SK-N-SH (cell line): ENCODE data around the gene FBXW5. TPM values are rescaled to one million over a fixed set of nuclear protein-coding genes. Genes with fewer than 3 reads are reported as not detected.

ENCODE experiments used
- CTCF ChIA-PET: fragments of 300-600, 350-600 bp; formaldehyde crosslinking; extraction: SDS; loops from one replicate; lab custom pipeline; 2021; lab: Yijun Ruan, JAX
- POLR2A ChIA-PET: fragments of 350-600 bp; sonication (Branson Sonifier 250); formaldehyde crosslinking; extraction: SDS; loops from one replicate; lab custom pipeline; 2020; ENCODE audit warnings: antibody characterized with exemption, inconsistent platforms; lab: Yijun Ruan, JAX
- DNase-seq: peaks from one replicate; pipeline ENCODE4 v3.0.0; 2012
- H2AFZ ChIP-seq: fragments of 200-600 bp; sonication (generic); 2 replicates; pipeline ENCODE4 v1.8.1; 2016; ENCODE audit warnings: antibody characterized with exemption, mild to moderate bottlenecking, low read depth
- H3F3A ChIP-seq: fragments of 200-600 bp; sonication (generic); replicated peaks from 2 replicates; pipeline ENCODE3; 2016; ENCODE audit warnings: antibody characterized with exemption, mild to moderate bottlenecking; ENCODE audit not compliant: insufficient read depth
- H3K27ac ChIP-seq, 2 experiments: fragments of 200-500 bp in 1 of 2; fragments of 200-600 bp in 1 of 2; sonication (Bioruptor generic) in 1 of 2; sonication (generic), shearing (Covaris generic) in 1 of 2; 2 replicates each; pipeline versions ENCODE4 v1.5.1 to v1.6.1; 2014 to 2016; ENCODE audit warnings: low read depth in 2 of 2, inconsistent platforms in 1 of 2, low read length in 1 of 2, mild to moderate bottlenecking in 1 of 2, mixed read lengths in 1 of 2
- H3K27me3 ChIP-seq: fragments of 200-600 bp; sonication (generic), shearing (Covaris generic); 2 replicates; pipeline ENCODE4 v1.6.1; 2016; ENCODE audit warnings: mixed run types; ENCODE audit not compliant: insufficient read depth
- H3K36me3 ChIP-seq, 2 experiments: fragments of 200-500 bp in 1 of 2; fragments of 200-600 bp in 1 of 2; sonication (Bioruptor generic) in 1 of 2; sonication (generic) in 1 of 2; replicated peaks in 1 of 2; 2 replicates each; pipeline versions ENCODE3 to v1.5.1; 2014 to 2016; ENCODE audit warnings: low read length in 1 of 2, mild to moderate bottlenecking in 1 of 2; ENCODE audit not compliant: insufficient read depth in 2 of 2, control insufficient read depth in 1 of 2
- H3K4me1 ChIP-seq, 2 experiments: fragments of 200-500 bp in 1 of 2; fragments of 200-600 bp in 1 of 2; sonication (Bioruptor generic) in 1 of 2; sonication (generic), shearing (Covaris generic) in 1 of 2; 2 replicates each; pipeline versions ENCODE4 v1.5.1 to v1.6.1; 2014 to 2016; ENCODE audit warnings: low read depth in 1 of 2, low read length in 1 of 2, mixed run types in 1 of 2; ENCODE audit not compliant: insufficient read depth in 2 of 2, control insufficient read depth in 1 of 2
- H3K4me2 ChIP-seq: fragments of 200-600 bp; sonication (generic), shearing (Covaris generic); 2 replicates; pipeline ENCODE4 v1.6.1; 2017; ENCODE audit warnings: mixed run types
- H3K4me3 ChIP-seq, 2 experiments: fragments of 200-500 bp in 1 of 2; fragments of 200-600 bp in 1 of 2; sonication (Bioruptor generic) in 1 of 2; sonication (generic), shearing (Covaris generic) in 1 of 2; 2 replicates each; pipeline versions ENCODE4 v1.5.1 to v1.8.1; 2014 to 2016; ENCODE audit warnings: low read depth in 2 of 2, inconsistent platforms in 1 of 2, low read length in 1 of 2, mild to moderate bottlenecking in 1 of 2, mixed read lengths in 1 of 2, moderate library complexity in 1 of 2
- H3K79me2 ChIP-seq: fragments of 200-600 bp; sonication (generic); 2 replicates; pipeline ENCODE4 v1.8.1; 2017; ENCODE audit warnings: mild to moderate bottlenecking; ENCODE audit not compliant: insufficient read depth
- H3K9ac ChIP-seq: fragments of 200-600 bp; sonication (generic); 2 replicates; pipeline ENCODE4 v1.6.1; 2017; ENCODE audit warnings: mixed run types
- H3K9me2 ChIP-seq: fragments of 200-600 bp; sonication (generic); 2 replicates; pipeline ENCODE4 v1.6.1; 2017; ENCODE audit warnings: mixed run types
- H3K9me3 ChIP-seq: fragments of 200-600 bp; sonication (generic); 2 replicates; pipeline ENCODE4 v1.6.1; 2017; ENCODE audit warnings: mixed run types, mild to moderate bottlenecking, moderate library complexity
- H4K20me1 ChIP-seq: fragments of 200-600 bp; sonication (generic); 2 replicates; pipeline ENCODE4 v1.6.1; 2017; ENCODE audit warnings: mild to moderate bottlenecking, mixed run types; ENCODE audit not compliant: insufficient read depth
- CHD2 ChIP-seq: fragments of 150-350 bp; IDR thresholded peaks from 2 replicates; pipeline ENCODE4 v1.6.1; 2018; ENCODE audit warnings: low read length; ENCODE audit not compliant: partially characterized antibody
- ELF1 ChIP-seq: IDR thresholded peaks from 2 replicates; pipeline ENCODE4 v1.4.0; 2012
- EZH2phosphoT487 ChIP-seq: fragments of 200-600 bp; sonication (generic); IDR thresholded peaks from 2 replicates; pipeline ENCODE4 v1.6.1; 2017; ENCODE audit warnings: low read depth, mixed run types, mild to moderate bottlenecking, antibody characterized with exemption, moderate library complexity, borderline replicate concordance
- FOXM1 ChIP-seq: IDR thresholded peaks from 2 replicates; pipeline ENCODE4 v1.4.0; 2012; ENCODE audit warnings: low read depth, mild to moderate bottlenecking
- GABPA ChIP-seq: IDR thresholded peaks from 2 replicates; pipeline ENCODE4 v1.4.0; 2012; ENCODE audit warnings: low read depth, mild to moderate bottlenecking
- JUND ChIP-seq: IDR thresholded peaks from 2 replicates; pipeline ENCODE4 v1.4.0; 2012
- MEF2A ChIP-seq: IDR thresholded peaks from 2 replicates; pipeline ENCODE4 v1.4.0; 2012; ENCODE audit warnings: low read depth, borderline replicate concordance
- NFIC ChIP-seq: IDR thresholded peaks from 2 replicates; pipeline ENCODE4 v1.4.0; 2012; ENCODE audit warnings: borderline replicate concordance
- NRF1 ChIP-seq: IDR thresholded peaks from 2 replicates; pipeline ENCODE4 v1.6.1; 2012; ENCODE audit warnings: low read depth, mild to moderate bottlenecking, low read length
- RAD21 ChIP-seq: IDR thresholded peaks from 2 replicates; pipeline ENCODE4 v1.6.1; 2012; ENCODE audit warnings: mild to moderate bottlenecking, low read length
- REST ChIP-seq: IDR thresholded peaks from 2 replicates; pipeline ENCODE4 v1.6.1; 2012; ENCODE audit warnings: mild to moderate bottlenecking, low read depth, low read length, moderate library complexity
- RXRA ChIP-seq: IDR thresholded peaks from 2 replicates; pipeline ENCODE4 v1.4.0; 2012; ENCODE audit warnings: low read depth, mild to moderate bottlenecking, borderline replicate concordance
- USF2 ChIP-seq: fragments of 150-350 bp; IDR thresholded peaks from 2 replicates; pipeline ENCODE4 v1.6.1; 2017; ENCODE audit warnings: antibody characterized with exemption, low read length, low read depth, borderline replicate concordance
- WGBS: methylation state at CpG from one replicate; pipeline ENCODE4 v1.1.6; 2017; ENCODE audit warnings: low lambda C conversion rate; 5-methylcytosine and 5-hydroxymethylcytosine counted together
- polyA plus RNA-seq, 3 experiments: library from polyadenylated mRNA; depleted of rRNA; stranded (reverse); fragments of >200 nt; gene quantifications; 2 replicates each; pipeline ENCODE4 v1.2.3, GENCODE V29; 2012
- TF ChIP-seq, protein P1 (sequence below): IDR thresholded peaks from 2 replicates; pipeline ENCODE4; 2012
- TF ChIP-seq, protein P2 (sequence below): IDR thresholded peaks from 2 replicates; pipeline ENCODE4 v1.4.0; 2012; ENCODE audit warnings: low read depth, borderline replicate concordance

Gene FBXW5
- polyA plus RNA-seq, 1 of the 3 experiments (the other 2 are of a cell fraction) = 78.9 TPM

GRCh38 chr9:136963341-136963740 lies 18.8 kb upstream of the FBXW5 start:
- Histone ChIP-seq H3K27ac (no peak overlapping the region), H3K9me3 (no peaks in the 10 kb centered on the region), H3K36me3 (no peaks in the 10 kb centered on the region), H4K20me1 (no peaks in the 10 kb centered on the region), H3K4me3 (no peak overlapping the region), H3K4me1 (peaks cover 0 to 8% of the 10 kb centered on the region in 2 experiments; a peak in 1 of 4 replicates), H3K79me2 (no peaks in the 10 kb centered on the region), H3K9ac (no peak overlapping the region), H3K27me3 (no peaks in the 10 kb centered on the region), H2AFZ (no peak overlapping the region), H3K4me2 (no peak overlapping the region), H3K9me2 (no peaks in the 10 kb centered on the region), H3F3A (no peaks in the 10 kb centered on the region)
- POLR2A ChIA-PET = no interaction called here
- TF ChIP-seq ELF1 (no peak), USF2 (no peak), RAD21 (no peak), CHD2 (no peak), JUND (no peak), EZH2phosphoT487 (no peak), NFIC (no peak), MEF2A (no peak), NRF1 (no peak), REST (no peak), FOXM1 (no peak), GABPA (no peak), RXRA (no peak)
- TF ChIP-seq, protein P1, sequence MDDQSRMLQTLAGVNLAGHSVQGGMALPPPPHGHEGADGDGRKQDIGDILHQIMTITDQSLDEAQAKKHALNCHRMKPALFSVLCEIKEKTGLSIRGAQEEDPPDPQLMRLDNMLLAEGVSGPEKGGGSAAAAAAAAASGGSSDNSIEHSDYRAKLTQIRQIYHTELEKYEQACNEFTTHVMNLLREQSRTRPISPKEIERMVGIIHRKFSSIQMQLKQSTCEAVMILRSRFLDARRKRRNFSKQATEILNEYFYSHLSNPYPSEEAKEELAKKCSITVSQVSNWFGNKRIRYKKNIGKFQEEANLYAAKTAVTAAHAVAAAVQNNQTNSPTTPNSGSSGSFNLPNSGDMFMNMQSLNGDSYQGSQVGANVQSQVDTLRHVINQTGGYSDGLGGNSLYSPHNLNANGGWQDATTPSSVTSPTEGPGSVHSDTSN = no peak
- TF ChIP-seq, protein P2, sequence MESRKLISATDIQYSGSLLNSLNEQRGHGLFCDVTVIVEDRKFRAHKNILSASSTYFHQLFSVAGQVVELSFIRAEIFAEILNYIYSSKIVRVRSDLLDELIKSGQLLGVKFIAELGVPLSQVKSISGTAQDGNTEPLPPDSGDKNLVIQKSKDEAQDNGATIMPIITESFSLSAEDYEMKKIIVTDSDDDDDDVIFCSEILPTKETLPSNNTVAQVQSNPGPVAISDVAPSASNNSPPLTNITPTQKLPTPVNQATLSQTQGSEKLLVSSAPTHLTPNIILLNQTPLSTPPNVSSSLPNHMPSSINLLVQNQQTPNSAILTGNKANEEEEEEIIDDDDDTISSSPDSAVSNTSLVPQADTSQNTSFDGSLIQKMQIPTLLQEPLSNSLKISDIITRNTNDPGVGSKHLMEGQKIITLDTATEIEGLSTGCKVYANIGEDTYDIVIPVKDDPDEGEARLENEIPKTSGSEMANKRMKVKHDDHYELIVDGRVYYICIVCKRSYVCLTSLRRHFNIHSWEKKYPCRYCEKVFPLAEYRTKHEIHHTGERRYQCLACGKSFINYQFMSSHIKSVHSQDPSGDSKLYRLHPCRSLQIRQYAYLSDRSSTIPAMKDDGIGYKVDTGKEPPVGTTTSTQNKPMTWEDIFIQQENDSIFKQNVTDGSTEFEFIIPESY = no peak
- CTCF ChIA-PET = interaction anchor here (0.6 to 1.9 kb wide), 3 partner anchors 19 to 68 kb away, joined by 3 to 7 read pairs (median 6); partner anchors contain the start of genes C8G and FBXW5
- DNase-seq = no peak
- 79% methylated on average over 14 of the region's 15 CpGs for WGBS
